ENCODE results near the gene SPECC1L.

The SPECC1L gene

DNA sequence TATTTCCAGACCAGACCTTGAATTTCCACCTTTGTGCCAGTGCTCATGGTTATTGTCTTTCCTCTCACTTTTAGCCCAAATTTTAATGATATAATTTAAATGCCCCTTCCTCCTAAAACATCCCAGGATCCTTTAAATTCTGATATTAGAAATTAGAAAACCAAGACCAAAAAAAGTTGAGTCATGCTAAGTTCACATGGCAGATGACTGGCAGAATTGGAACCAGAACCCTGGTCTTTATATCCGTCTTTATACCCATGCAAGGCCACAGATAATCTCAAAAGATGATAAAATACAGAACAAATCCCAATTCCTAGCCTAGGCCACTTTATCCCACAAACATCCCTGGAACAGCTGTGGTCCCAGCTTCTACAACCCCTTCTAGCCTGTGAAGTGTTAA is 183.2 kb downstream of the SPECC1L start:
- H3K4me1 ChIP-seq: peaks cover 0 to 7% (median 0%) of the 10 kb centered on the region in 4 donors
- TF ChIP-seq CTCF (IDR thresholded peaks at IDR 0.05): no peak
- H3K36me3 ChIP-seq: no peaks in the 10 kb centered on the region
- no peak overlapping the region for H3K4me3 ChIP-seq
- no peaks in the 10 kb centered on the region for H3K27me3 ChIP-seq
- DNase-seq: no peak
- no peaks in the 10 kb centered on the region for H3K9me3 ChIP-seq
- intact Hi-C loops (cut with DNase I; ENCODE audit: low total_unique reads): no loop called here
- H3K27ac ChIP-seq: no peak overlapping the region

DNA sequence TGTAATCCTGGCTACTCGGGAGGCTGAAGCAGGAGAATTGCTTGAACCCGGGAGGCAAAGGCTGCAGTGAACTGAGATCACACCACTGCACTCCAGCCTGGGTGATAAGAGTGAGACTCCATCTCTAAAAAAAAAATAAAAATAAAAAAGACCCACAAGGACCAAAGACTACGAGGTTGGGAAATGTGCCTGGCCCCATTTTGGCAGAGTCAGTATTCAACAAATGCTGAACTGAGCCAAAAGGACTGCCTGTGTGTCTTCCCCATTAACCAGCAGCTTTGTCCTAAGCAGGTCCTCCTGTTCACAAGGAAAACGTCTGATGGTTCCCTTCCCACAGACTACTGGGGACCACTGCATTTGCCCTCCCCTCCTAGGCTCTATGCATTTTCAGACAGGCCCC is 184.4 kb downstream of the SPECC1L start:
- intact Hi-C loops (cut with DNase I; ENCODE audit: low total_unique reads): no loop called here
- Histone ChIP-seq H3K4me1 (peaks cover 0 to 7% (median 0%) of the 10 kb centered on the region in 4 donors), H3K9me3 (no peaks in the 10 kb centered on the region), H3K27ac (no peak overlapping the region), H3K27me3 (no peaks in the 10 kb centered on the region), H3K36me3 (no peaks in the 10 kb centered on the region), H3K4me3 (no peak overlapping the region)
- no peak for TF ChIP-seq CTCF (IDR thresholded peaks at IDR 0.05)
- DNase-seq: no peak

DNA sequence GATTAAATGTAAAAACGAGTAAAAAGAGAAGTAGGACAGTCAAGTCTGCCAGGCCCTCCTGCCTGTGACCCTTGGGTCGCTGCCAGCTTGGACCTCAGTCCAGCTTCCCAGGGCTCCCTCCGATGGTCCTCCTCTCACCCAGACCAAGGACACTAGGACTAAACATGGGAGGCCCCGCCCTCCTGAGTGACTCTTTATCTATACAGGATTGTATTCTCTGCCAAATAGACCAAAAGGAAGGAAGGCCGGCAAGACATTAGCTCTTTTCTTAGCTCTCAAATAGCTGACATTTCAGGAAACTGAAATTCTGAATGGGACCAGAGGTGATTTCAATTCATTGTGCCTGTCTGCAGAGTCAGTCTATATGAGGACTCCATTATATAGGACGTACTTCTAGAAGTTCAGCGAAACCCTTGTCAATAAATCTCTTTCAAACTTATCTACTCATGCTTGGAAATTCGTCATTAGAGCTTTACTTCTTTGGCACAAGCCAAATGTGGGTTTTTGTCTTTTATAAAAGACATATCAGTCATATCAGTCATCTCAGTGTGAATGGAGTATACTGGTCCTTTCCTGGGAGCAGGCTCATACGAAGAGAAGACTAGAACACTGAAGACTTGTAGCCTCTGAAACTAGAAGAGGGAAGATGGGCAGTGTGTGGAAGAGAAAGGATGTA is 185.3 kb downstream of the SPECC1L start:
- Histone ChIP-seq H3K27me3 (no peaks in the 10 kb centered on the region), H3K9me3 (no peaks in the 10 kb centered on the region), H3K36me3 (no peaks in the 10 kb centered on the region), H3K4me3 (no peak overlapping the region), H3K4me1 (peaks cover 0 to 7% (median 2%) of the 10 kb centered on the region in 4 donors), H3K27ac (no peak overlapping the region)
- TF ChIP-seq CTCF (IDR thresholded peaks at IDR 0.05): no peak
- intact Hi-C loops (cut with DNase I; ENCODE audit: low total_unique reads): no loop called here
- no peak for DNase-seq

GRCh38 chr22:24457894-24458420 is 187.3 kb downstream of the SPECC1L start:
- Histone ChIP-seq H3K27ac (no peak overlapping the region), H3K9me3 (no peaks in the 10 kb centered on the region), H3K27me3 (no peaks in the 10 kb centered on the region), H3K36me3 (no peaks in the 10 kb centered on the region), H3K4me3 (no peak overlapping the region), H3K4me1 (peaks cover 0 to 7% (median 2%) of the 10 kb centered on the region in 4 donors)
- TF ChIP-seq CTCF (IDR thresholded peaks at IDR 0.05): no peak
- no peak for DNase-seq
- intact Hi-C loops (cut with DNase I; ENCODE audit: low total_unique reads): no loop called here

DNA sequence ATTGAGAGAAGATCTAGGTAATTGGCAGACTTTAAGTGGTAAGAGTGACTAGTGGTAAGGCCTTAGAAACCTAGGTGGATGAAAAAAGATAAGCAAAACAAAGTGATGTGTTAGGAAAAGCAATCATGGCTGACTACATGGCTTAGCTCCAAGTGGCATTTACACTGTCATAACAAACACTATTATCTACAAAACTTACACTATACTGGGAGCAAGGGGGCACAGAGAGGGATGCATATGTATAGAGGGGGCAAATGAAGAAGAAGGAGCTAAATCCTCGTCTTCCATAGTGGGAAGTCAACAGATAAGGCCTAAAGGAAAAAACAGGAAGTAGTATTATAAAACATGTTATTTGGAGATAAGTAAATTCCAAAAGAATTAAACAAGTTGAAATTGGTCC is 189.3 kb downstream of the SPECC1L start:
- Histone ChIP-seq H3K27me3 (no peaks in the 10 kb centered on the region), H3K27ac (no peak overlapping the region), H3K4me1 (peaks cover 0 to 7% (median 2%) of the 10 kb centered on the region in 4 donors), H3K4me3 (no peak overlapping the region), H3K36me3 (no peaks in the 10 kb centered on the region), H3K9me3 (no peaks in the 10 kb centered on the region)
- intact Hi-C loops (cut with DNase I; ENCODE audit: low total_unique reads): no loop called here
- DNase-seq: no peak
- TF ChIP-seq CTCF (IDR thresholded peaks at IDR 0.05): no peak
